ENCODE results near the gene BGLAP.
A peak's percentile ranks its signal among the peaks of the same experiment; 100 is the strongest.
"Not testable (repeated sequence)": the region's sequence is repeated elsewhere in the genome, so short reads cannot be mapped to it uniquely, and the experiment has no call there.

The BGLAP gene

GRCh38 chr1:156241926-156242325 is at the start of gene BGLAP:
Gene BGLAP, plus strand, starts transcription at chr1:156242184. Its CDS starts 48 bp downstream, at chr1:156242232.
- no peak for DNase-seq

GRCh38 chr1:156193208-156193487 is 48.8 kb upstream of the BGLAP start:
- DNase-seq, result no peak

- peak; percentile 99 for DNase-seq
These were observed 48.3 kb upstream of the BGLAP start, which contains the start of gene SLC25A44 for GRCh38 chr1:156193488-156194299. Gene SLC25A44, plus strand, starts transcription at chr1:156194104. Its CDS starts 5,744 bp downstream, at chr1:156199848.

- no peak for DNase-seq
These were observed 47.7 kb upstream of the BGLAP start for GRCh38 chr1:156194300-156194652.

- no peak for DNase-seq
These were observed 46.1 kb upstream of the BGLAP start for GRCh38 chr1:156195853-156196252.

GRCh38 chr1:156196445-156196844 is 45.5 kb upstream of the BGLAP start:
- no peak for DNase-seq

GRCh38 chr1:156198831-156199349 is 43.1 kb upstream of the BGLAP start:
- no peak for DNase-seq

- no peak for DNase-seq
These were observed 41.9 kb upstream of the BGLAP start for GRCh38 chr1:156200044-156200443.

GRCh38 chr1:156203331-156203730 is 38.7 kb upstream of the BGLAP start:
- no peak for DNase-seq

- no peak for DNase-seq
These were observed 37.3 kb upstream of the BGLAP start for GRCh38 chr1:156204686-156205085.

- no peak for DNase-seq
These were observed 30.7 kb upstream of the BGLAP start for GRCh38 chr1:156211243-156211642.

GRCh38 chr1:156212130-156212529 is 29.9 kb upstream of the BGLAP start:
- DNase-seq, result no peak

GRCh38 chr1:156212833-156213643 is 28.9 kb upstream of the BGLAP start, which contains the start of gene PMF1:
Gene PMF1, plus strand, starts transcription at chr1:156213007. Its CDS starts 9 bp downstream, at chr1:156213016.
- DNase-seq, result peak; percentile 97

- DNase-seq, result no peak
These were observed 28.4 kb upstream of the BGLAP start for GRCh38 chr1:156213644-156213966.

- no peak for DNase-seq
These were observed 27.8 kb upstream of the BGLAP start for GRCh38 chr1:156214024-156214748.

- not testable (repeated sequence) for DNase-seq
These were observed 25.5 kb upstream of the BGLAP start for GRCh38 chr1:156216361-156217086.

- no peak for DNase-seq
These were observed 24.1 kb upstream of the BGLAP start for GRCh38 chr1:156217871-156218270.

GRCh38 chr1:156220226-156220625 is 21.8 kb upstream of the BGLAP start:
- DNase-seq, result no peak

- no peak for DNase-seq
These were observed 19.8 kb upstream of the BGLAP start for GRCh38 chr1:156221986-156222692.

GRCh38 chr1:156225677-156226014 is 16.3 kb upstream of the BGLAP start:
- no peak for DNase-seq

- no peak for DNase-seq
These were observed 15.9 kb upstream of the BGLAP start for GRCh38 chr1:156226116-156226538.

- no peak for DNase-seq
These were observed 15.2 kb upstream of the BGLAP start for GRCh38 chr1:156226782-156227181.

Data from NCI-H1105 treated with DMSO at 0.1 percent for 48 hours (cell line).